ENCODE data around the gene POGLUT2. TPM values are rescaled to one million over a fixed set of nuclear protein-coding genes. Genes with fewer than 3 reads are reported as not detected.

Gene POGLUT2
- polyA plus RNA-seq, 1 donor (not counting 4 experiments of a cell fraction or from before 2014, with no cell fraction given), result 8.8 TPM

GRCh38 chr13:102805680-102806079 is 6.9 kb upstream of the POGLUT2 start:
- no peaks in the 10 kb centered on the region for H4K20me1 ChIP-seq (ENCODE audit: control insufficient read depth, extremely low read depth, insufficient read depth, low read length)
- no peak for DNase-seq (ENCODE audit: low read depth, low spot score)
- peaks cover 3% of the 10 kb centered on the region for H3K9me1 ChIP-seq (ENCODE audit: control insufficient read depth, extremely low read depth, insufficient read depth, low read length)
- no peak overlapping the region for H3K4me2 ChIP-seq (ENCODE audit: control insufficient read depth, extremely low read depth, insufficient read depth, low read depth, low read length)
- no peak for FAIRE-seq
- H2AFZ ChIP-seq (ENCODE audit: control insufficient read depth, low read length), result no peak overlapping the region
- peaks cover 62% of the 10 kb centered on the region for H3K79me2 ChIP-seq (ENCODE audit: control insufficient read depth, insufficient read depth, low read length)
- H3K4me1 ChIP-seq (ENCODE audit: control insufficient read depth, extremely low read depth, insufficient read depth, low read length), result peaks cover 6% of the 10 kb centered on the region
- H3K36me3 ChIP-seq (ENCODE audit: control insufficient read depth in 2 of 2, extremely low read depth in 1 of 2, insufficient read depth in 2 of 2, low read length in 2 of 2), result peaks cover 0 to 11% of the 10 kb centered on the region in 2 experiments
- H3K27ac ChIP-seq (ENCODE audit: control insufficient read depth, insufficient read depth, low read length), result no peak overlapping the region
- dilution Hi-C loops (cut with MboI; ENCODE audit: extremely low pct_ligation_motif_present, low sequenced_read_pairs), result no loop called here
- H3K9ac ChIP-seq (ENCODE audit: control insufficient read depth, extremely low read depth, insufficient read depth, low read length), result no peak overlapping the region
- no peaks in the 10 kb centered on the region for H3K9me3 ChIP-seq (ENCODE audit: control insufficient read depth, low read depth, low read length)
- no peaks in the 10 kb centered on the region for H3K27me3 ChIP-seq (ENCODE audit: control insufficient read depth, extremely low read depth, insufficient read depth, low read length)
- no peak for TF ChIP-seq CTCF (optimal IDR thresholded peaks at IDR 0.05 in 1 of 3, IDR thresholded peaks at IDR 0.05 in 1 of 3, conservative IDR thresholded peaks at IDR 0.05 in 1 of 3; ENCODE audit: extremely low read depth in 1 of 3, insufficient read depth in 2 of 3, low read length in 3 of 3)
- no peak for TF ChIP-seq EZH2 (IDR thresholded peaks at IDR 0.05; ENCODE audit: low read length)
- H3K4me3 ChIP-seq (ENCODE audit: control insufficient read depth in 2 of 3, extremely low read depth in 1 of 3, insufficient read depth in 2 of 3, low read depth in 1 of 3, low read length in 3 of 3), result no peak overlapping the region

GRCh38 chr13:102800145-102801041 is 1.6 kb upstream of the POGLUT2 start:
- Histone ChIP-seq H3K4me1 (ENCODE audit: control insufficient read depth, extremely low read depth, insufficient read depth, low read length) (peaks cover 11% of the 10 kb centered on the region), H2AFZ (ENCODE audit: control insufficient read depth, low read length) (peak overlapping the region; percentile 98), H3K9me1 (ENCODE audit: control insufficient read depth, extremely low read depth, insufficient read depth, low read length) (peaks cover 3% of the 10 kb centered on the region), H3K4me2 (ENCODE audit: control insufficient read depth, extremely low read depth, insufficient read depth, low read depth, low read length) (peak overlapping the region; percentile 84), H3K4me3 (ENCODE audit: control insufficient read depth in 2 of 3, extremely low read depth in 1 of 3, insufficient read depth in 2 of 3, low read depth in 1 of 3, low read length in 3 of 3) (peak overlapping the region; percentile 77 to 96 (median 92)), H3K27me3 (ENCODE audit: control insufficient read depth, extremely low read depth, insufficient read depth, low read length) (no peaks in the 10 kb centered on the region), H3K27ac (ENCODE audit: control insufficient read depth, insufficient read depth, low read length) (peak overlapping the region; percentile 61), H4K20me1 (ENCODE audit: control insufficient read depth, extremely low read depth, insufficient read depth, low read length) (no peaks in the 10 kb centered on the region), H3K79me2 (ENCODE audit: control insufficient read depth, insufficient read depth, low read length) (peaks cover 70% of the 10 kb centered on the region), H3K36me3 (ENCODE audit: control insufficient read depth in 2 of 2, extremely low read depth in 1 of 2, insufficient read depth in 2 of 2, low read length in 2 of 2) (peaks cover 0 to 11% of the 10 kb centered on the region in 2 experiments), H3K9me3 (ENCODE audit: control insufficient read depth, low read depth, low read length) (no peaks in the 10 kb centered on the region), H3K9ac (ENCODE audit: control insufficient read depth, extremely low read depth, insufficient read depth, low read length) (peak overlapping the region; percentile 76)
- TF ChIP-seq EZH2 (IDR thresholded peaks at IDR 0.05; ENCODE audit: low read length), result no peak
- TF ChIP-seq CTCF (optimal IDR thresholded peaks at IDR 0.05 in 1 of 3, IDR thresholded peaks at IDR 0.05 in 1 of 3, conservative IDR thresholded peaks at IDR 0.05 in 1 of 3; ENCODE audit: extremely low read depth in 1 of 3, insufficient read depth in 2 of 3, low read length in 3 of 3), result peak; percentile 43 to 80 (median 73)
- no peak for FAIRE-seq
- no peak for DNase-seq (ENCODE audit: low read depth, low spot score)
- dilution Hi-C loops (cut with MboI; ENCODE audit: extremely low pct_ligation_motif_present, low sequenced_read_pairs), result no loop called here

All from keratinocyte (primary cell).